Measurements from ENCODE around the gene NEMP2.

DNA sequence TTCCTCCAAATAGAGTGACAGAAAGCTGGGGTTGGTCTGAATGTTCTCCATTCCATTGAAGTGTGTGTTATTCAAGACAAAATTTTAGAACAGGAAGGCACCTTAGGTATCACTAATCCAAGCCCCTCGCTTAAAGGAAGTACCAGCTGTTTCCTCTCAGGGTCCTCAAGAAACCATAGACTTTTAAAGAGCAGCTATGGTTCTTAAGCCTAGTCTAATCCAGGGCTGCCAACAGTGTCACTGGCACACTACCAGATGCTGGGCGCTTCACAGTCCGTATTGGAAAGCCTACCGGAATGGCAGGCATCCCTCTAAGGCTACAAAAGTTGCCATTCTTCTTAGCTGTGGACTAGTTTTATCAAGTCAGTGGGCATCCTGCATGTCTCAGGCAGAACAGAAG lies 1.9 kb downstream of the NEMP2 start:
- TF ChIP-seq YY1 (IDR thresholded peaks at IDR 0.05; ENCODE audit: low read depth) (no peak), EP300 (IDR thresholded peaks at IDR 0.05; ENCODE audit: borderline replicate concordance) (no peak), NFIC (IDR thresholded peaks at IDR 0.05) (no peak), CEBPB (IDR thresholded peaks at IDR 0.05) (no peak), RAD21 (IDR thresholded peaks at IDR 0.05; ENCODE audit: low read depth) (no peak), FOXM1 (IDR thresholded peaks at IDR 0.05; ENCODE audit: borderline replicate concordance, low read depth) (no peak), TAF1 (IDR thresholded peaks at IDR 0.05; ENCODE audit: low read depth) (no peak), ZBTB7A (IDR thresholded peaks at IDR 0.05; ENCODE audit: low read depth) (no peak), CREB1 (IDR thresholded peaks at IDR 0.05; ENCODE audit: low read depth) (no peak), TEAD4 (IDR thresholded peaks at IDR 0.05) (no peak)
- TF ChIP-seq, protein P1, sequence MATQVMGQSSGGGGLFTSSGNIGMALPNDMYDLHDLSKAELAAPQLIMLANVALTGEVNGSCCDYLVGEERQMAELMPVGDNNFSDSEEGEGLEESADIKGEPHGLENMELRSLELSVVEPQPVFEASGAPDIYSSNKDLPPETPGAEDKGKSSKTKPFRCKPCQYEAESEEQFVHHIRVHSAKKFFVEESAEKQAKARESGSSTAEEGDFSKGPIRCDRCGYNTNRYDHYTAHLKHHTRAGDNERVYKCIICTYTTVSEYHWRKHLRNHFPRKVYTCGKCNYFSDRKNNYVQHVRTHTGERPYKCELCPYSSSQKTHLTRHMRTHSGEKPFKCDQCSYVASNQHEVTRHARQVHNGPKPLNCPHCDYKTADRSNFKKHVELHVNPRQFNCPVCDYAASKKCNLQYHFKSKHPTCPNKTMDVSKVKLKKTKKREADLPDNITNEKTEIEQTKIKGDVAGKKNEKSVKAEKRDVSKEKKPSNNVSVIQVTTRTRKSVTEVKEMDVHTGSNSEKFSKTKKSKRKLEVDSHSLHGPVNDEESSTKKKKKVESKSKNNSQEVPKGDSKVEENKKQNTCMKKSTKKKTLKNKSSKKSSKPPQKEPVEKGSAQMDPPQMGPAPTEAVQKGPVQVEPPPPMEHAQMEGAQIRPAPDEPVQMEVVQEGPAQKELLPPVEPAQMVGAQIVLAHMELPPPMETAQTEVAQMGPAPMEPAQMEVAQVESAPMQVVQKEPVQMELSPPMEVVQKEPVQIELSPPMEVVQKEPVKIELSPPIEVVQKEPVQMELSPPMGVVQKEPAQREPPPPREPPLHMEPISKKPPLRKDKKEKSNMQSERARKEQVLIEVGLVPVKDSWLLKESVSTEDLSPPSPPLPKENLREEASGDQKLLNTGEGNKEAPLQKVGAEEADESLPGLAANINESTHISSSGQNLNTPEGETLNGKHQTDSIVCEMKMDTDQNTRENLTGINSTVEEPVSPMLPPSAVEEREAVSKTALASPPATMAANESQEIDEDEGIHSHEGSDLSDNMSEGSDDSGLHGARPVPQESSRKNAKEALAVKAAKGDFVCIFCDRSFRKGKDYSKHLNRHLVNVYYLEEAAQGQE (IDR thresholded peaks at IDR 0.05; ENCODE audit: low read depth), result no peak
- TF ChIP-seq, protein P2, sequence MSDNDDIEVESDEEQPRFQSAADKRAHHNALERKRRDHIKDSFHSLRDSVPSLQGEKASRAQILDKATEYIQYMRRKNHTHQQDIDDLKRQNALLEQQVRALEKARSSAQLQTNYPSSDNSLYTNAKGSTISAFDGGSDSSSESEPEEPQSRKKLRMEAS (IDR thresholded peaks at IDR 0.05), result no peak
- TF ChIP-seq, protein P3, sequence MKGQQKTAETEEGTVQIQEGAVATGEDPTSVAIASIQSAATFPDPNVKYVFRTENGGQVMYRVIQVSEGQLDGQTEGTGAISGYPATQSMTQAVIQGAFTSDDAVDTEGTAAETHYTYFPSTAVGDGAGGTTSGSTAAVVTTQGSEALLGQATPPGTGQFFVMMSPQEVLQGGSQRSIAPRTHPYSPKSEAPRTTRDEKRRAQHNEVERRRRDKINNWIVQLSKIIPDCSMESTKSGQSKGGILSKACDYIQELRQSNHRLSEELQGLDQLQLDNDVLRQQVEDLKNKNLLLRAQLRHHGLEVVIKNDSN (IDR thresholded peaks at IDR 0.05), result no peak
